Stimulated activated CD8-positive, alpha-beta memory T cell treated with anti-CD3 and anti-CD28 coated beads, Interleukin-15, amount 100 ng/mL, for 48 hours (primary cell): Measurements from ENCODE around the gene VSIG2.

Experiments used
- DNase-seq, 2 donors: peaks; one replicate each; pipeline ENCODE4 v3.0.0-alpha.2; 2020; ENCODE audit warnings: low read depth in 2 of 2

Gene VSIG2

GRCh38 chr11:124724979-124725718, 26.9 kb downstream of the VSIG2 start:
- no peak for DNase-seq

- no peak for DNase-seq
Observed at GRCh38 chr11:124722176-124722575, 29.9 kb downstream of the VSIG2 start.

- DNase-seq = no peak
Observed at GRCh38 chr11:124719534-124719933, 32.5 kb downstream of the VSIG2 start.

GRCh38 chr11:124718801-124719200, 33.3 kb downstream of the VSIG2 start:
- DNase-seq = no peak

- peak in 1 of 2 donors; percentile 2 for DNase-seq
Observed at GRCh38 chr11:124717786-124718651, 34.0 kb downstream of the VSIG2 start.

GRCh38 chr11:124717421-124717785, 34.7 kb downstream of the VSIG2 start:
- no peak for DNase-seq

DNA sequence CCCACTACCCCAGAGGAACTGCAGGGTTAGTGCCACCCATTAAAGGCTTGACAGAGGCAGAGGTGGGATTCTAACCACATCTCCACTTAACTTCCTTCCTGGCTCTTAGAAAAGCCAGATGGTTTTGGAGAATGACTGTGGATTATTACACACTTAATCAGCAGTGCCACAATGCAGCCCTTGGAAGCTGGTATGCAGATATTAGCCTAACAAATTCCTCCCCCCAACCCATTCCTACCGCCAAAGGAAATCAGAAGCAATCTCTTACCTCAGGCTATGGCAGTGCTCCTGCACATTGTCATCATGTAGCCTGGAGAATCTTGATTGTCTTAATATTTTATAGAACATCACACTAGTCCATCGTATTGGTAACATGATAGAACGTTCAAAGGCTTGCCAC, 35.5 kb downstream of the VSIG2 start:
- no peak for DNase-seq

GRCh38 chr11:124712392-124712791, 39.7 kb downstream of the VSIG2 start:
- no peak for DNase-seq

GRCh38 chr11:124707829-124708228, 44.2 kb downstream of the VSIG2 start:
- no peak for DNase-seq

GRCh38 chr11:124700028-124700427, 52.0 kb downstream of the VSIG2 start:
- no peak for DNase-seq

DNA sequence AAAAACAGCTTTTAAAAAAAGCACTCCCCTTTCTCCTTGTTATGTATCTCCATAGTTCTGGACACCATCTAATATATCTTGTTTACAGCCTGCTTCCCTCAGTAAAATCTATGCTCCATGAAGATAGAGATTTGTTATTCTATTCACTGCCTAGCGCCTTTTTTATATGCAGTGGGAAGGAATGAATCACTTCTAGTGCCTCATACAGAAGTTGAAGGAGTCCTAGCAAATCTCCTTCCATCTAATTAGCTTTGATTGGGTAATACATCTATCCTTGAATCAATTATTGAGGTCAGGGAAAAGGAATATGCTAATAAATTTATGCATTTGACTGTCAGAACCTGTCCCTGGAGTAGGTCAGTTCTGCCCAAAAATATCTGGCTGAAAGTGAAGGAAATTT, 52.5 kb downstream of the VSIG2 start:
- no peak for DNase-seq
